HepG2 (cell line): ENCODE data around the gene KLKB1. TPM values are rescaled to one million over a fixed set of nuclear protein-coding genes. Genes with fewer than 3 reads are reported as not detected.

Experiments used
- HOXD1 ChIP-seq: sonication (generic); formaldehyde crosslinking; IDR thresholded peaks from 2 replicates; pipeline ENCODE4 v1.5.0; 2020; ENCODE audit warnings: missing genetic modification reagents
- KAT2B ChIP-seq: fragments of 150-350 bp; IDR thresholded peaks from 2 replicates; pipeline ENCODE4 v1.6.1; 2014; ENCODE audit warnings: low read depth, low read length, borderline replicate concordance
- KDM6A ChIP-seq: IDR thresholded peaks from 2 replicates; pipeline ENCODE4 v1.6.1; 2016; ENCODE audit warnings: low read depth
- KMT2A ChIP-seq: sonication (generic); formaldehyde crosslinking; IDR thresholded peaks from 2 replicates; pipeline ENCODE4 v1.4.0; 2020; ENCODE audit warnings: missing genetic modification reagents
- SOX13 ChIP-seq, 3 experiments: fragments of 450-650 bp in 1 of 3; sonication (generic) in 1 of 3; formaldehyde crosslinking in 1 of 3; IDR thresholded peaks in 2 of 3; conservative IDR thresholded peaks in 1 of 3; 2 replicates each; pipeline versions ENCODE4 v1.5.0 to v1.6.1; 2016 to 2020; ENCODE audit warnings: antibody characterized with exemption in 1 of 3, mild to moderate bottlenecking in 1 of 3, missing compliant biosample characterization in 1 of 3, missing genetic modification reagents in 1 of 3, moderate library complexity in 1 of 3
- TEAD3 ChIP-seq: optimal IDR thresholded peaks from 2 replicates; pipeline ENCODE3; 2016; ENCODE audit warnings: borderline replicate concordance
- ZBTB7B ChIP-seq: sonication (generic); formaldehyde crosslinking; IDR thresholded peaks from 2 replicates; pipeline ENCODE4 v1.4.0; 2020; ENCODE audit warnings: missing genetic modification reagents
- ZC3H13 ChIP-seq: sonication (generic); formaldehyde crosslinking; IDR thresholded peaks from 2 replicates; pipeline ENCODE4 v1.8.1; 2023; ENCODE audit warnings: mild to moderate bottlenecking, missing genetic modification reagents, moderate library complexity
- ZNF17 ChIP-seq: sonication (generic); formaldehyde crosslinking; IDR thresholded peaks from 2 replicates; pipeline ENCODE4 v1.5.0; 2020; ENCODE audit warnings: mild to moderate bottlenecking, missing genetic modification reagents
- ZNF292 ChIP-seq: sonication (generic); formaldehyde crosslinking; IDR thresholded peaks from 2 replicates; pipeline ENCODE4 v1.8.1; 2022; ENCODE audit warnings: mild to moderate bottlenecking, low read depth, missing genetic modification reagents, borderline replicate concordance
- ZNF432 ChIP-seq: sonication (generic); formaldehyde crosslinking; IDR thresholded peaks from 2 replicates; pipeline ENCODE4 v1.5.0; 2020; ENCODE audit warnings: missing genetic modification reagents, mild to moderate bottlenecking, borderline replicate concordance
- ZNF468 ChIP-seq: sonication (generic); formaldehyde crosslinking; IDR thresholded peaks from 2 replicates; pipeline ENCODE4 v1.8.0; 2022; ENCODE audit warnings: mild to moderate bottlenecking, moderate library complexity, missing genetic modification reagents
- ZNF629 ChIP-seq: sonication (generic); formaldehyde crosslinking; conservative IDR thresholded peaks from 2 replicates; pipeline ENCODE4 v1.5.0; 2020; ENCODE audit warnings: missing genetic modification reagents
- ZNF772 ChIP-seq: sonication (generic); formaldehyde crosslinking; IDR thresholded peaks from 2 replicates; pipeline ENCODE4 v1.5.0; 2020; ENCODE audit warnings: mild to moderate bottlenecking, missing genetic modification reagents
- polyA plus RNA-seq, 8 experiments: library from polyadenylated mRNA; depleted of rRNA in 3 of 8; stranded (reverse) in 7 of 8; unstranded in 1 of 8; fragments of >200 nt; fragmentation: Illumina TruSeq in 4 of 8; extraction: Trizol in 4 of 8; gene quantifications; 2 replicates each; pipeline versions ENCODE4 v1.2.1 to v1.2.3, GENCODE V29; 2011 to 2016; ENCODE audit warnings: low read depth in 4 of 8, missing spikeins in 1 of 8, mixed read lengths in 1 of 8; ENCODE audit not compliant: insufficient read depth in 1 of 8
- total RNA-seq, 5 experiments: library from RNA; depleted of rRNA; stranded (reverse); fragments of >200 nt; fragmentation: Illumina TruSeq; extraction: Trizol; gene quantifications; 2 replicates each; pipeline ENCODE4 v1.2.3, GENCODE V29; 2016; ENCODE audit warnings: low read depth in 1 of 5
- TF ChIP-seq, protein P1 (sequence below): sonication (generic); formaldehyde crosslinking; IDR thresholded peaks from 2 replicates; pipeline ENCODE4 v1.5.0; 2020; ENCODE audit warnings: mild to moderate bottlenecking, missing genetic modification reagents
- TF ChIP-seq, protein P2 (sequence below): sonication (generic); formaldehyde crosslinking; IDR thresholded peaks from 2 replicates; pipeline ENCODE4 v1.4.0; 2020; ENCODE audit warnings: missing genetic modification reagents
- TF ChIP-seq, protein P3 (sequence below): sonication (generic); formaldehyde crosslinking; IDR thresholded peaks from 2 replicates; pipeline ENCODE4 v1.4.0; 2020; ENCODE audit warnings: mild to moderate bottlenecking, missing genetic modification reagents
- TF ChIP-seq, protein P4 (sequence below): sonication (generic); formaldehyde crosslinking; IDR thresholded peaks from 2 replicates; pipeline ENCODE4 v1.5.1; 2020; ENCODE audit warnings: mild to moderate bottlenecking, moderate library complexity, missing genetic modification reagents
- TF ChIP-seq, protein P5 (sequence below): IDR thresholded peaks from 2 replicates; pipeline ENCODE4 v1.6.1; 2016; ENCODE audit warnings: missing compliant biosample characterization, missing genetic modification reagents, borderline replicate concordance

Gene KLKB1
- total and polyA plus RNA-seq, 2 of the 13 experiments (the other 11 are each of a cell fraction or from before 2014, with no cell fraction given), result 0.26 to 0.49 TPM

DNA sequence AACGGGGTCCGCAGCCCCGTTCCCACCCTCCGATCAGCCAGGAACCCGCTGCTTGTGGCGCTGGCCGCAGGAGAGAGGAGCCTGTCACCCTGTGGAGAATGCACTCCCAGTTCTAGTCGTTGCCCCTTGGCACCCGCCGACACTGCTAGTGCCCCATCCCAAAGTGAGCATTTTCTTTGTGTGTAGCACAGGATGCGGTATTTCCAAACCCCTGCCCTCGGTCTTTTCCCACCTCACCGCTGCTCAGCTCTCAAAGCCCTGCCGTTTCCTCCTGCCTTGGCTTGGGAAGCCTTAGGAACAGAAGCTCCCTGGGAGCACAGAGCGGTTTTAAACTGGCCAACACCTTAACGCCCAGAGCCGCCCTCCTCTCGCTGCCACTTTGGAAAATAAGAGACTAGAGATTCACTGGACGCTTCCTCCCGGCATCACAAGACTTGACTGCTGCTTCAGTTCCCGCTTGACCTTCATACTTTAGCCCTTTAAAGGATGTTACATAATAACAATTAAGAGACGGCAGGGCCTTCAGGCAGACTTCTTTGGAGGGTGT, 35.2 kb upstream of the KLKB1 start (continued):
- TF ChIP-seq, protein P1, sequence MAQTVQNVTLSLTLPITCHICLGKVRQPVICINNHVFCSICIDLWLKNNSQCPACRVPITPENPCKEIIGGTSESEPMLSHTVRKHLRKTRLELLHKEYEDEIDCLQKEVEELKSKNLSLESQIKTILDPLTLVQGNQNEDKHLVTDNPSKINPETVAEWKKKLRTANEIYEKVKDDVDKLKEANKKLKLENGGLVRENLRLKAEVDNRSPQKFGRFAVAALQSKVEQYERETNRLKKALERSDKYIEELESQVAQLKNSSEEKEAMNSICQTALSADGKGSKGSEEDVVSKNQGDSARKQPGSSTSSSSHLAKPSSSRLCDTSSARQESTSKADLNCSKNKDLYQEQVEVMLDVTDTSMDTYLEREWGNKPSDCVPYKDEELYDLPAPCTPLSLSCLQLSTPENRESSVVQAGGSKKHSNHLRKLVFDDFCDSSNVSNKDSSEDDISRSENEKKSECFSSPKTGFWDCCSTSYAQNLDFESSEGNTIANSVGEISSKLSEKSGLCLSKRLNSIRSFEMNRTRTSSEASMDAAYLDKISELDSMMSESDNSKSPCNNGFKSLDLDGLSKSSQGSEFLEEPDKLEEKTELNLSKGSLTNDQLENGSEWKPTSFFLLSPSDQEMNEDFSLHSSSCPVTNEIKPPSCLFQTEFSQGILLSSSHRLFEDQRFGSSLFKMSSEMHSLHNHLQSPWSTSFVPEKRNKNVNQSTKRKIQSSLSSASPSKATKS (CRISPR knock-in tag), result no peak
- TF ChIP-seq ZBTB7B (no peak), KMT2A (CRISPR knock-in tag) (0 out of 2 replicates have a peak, but pooled peaks have one; percentile 7), ZNF292 (CRISPR knock-in tag) (peak; percentile 57; the same call in 1 of the 2 replicates), ZNF432 (no peak), ZC3H13 (CRISPR knock-in tag) (no peak), ZNF17 (CRISPR knock-in tag) (no peak), ZNF468 (no peak), SOX13 (IDR thresholded peaks at IDR 0.05) (no peak), SOX13 (CRISPR knock-in tag; conservative IDR thresholded peaks at IDR 0.05 in 1 of 2, IDR thresholded peaks at IDR 0.05 in 1 of 2) (no peak), KDM6A (CRISPR knock-in tag) (no peak), HOXD1 (CRISPR knock-in tag) (no peak), ZNF629 (CRISPR knock-in tag) (no peak), KAT2B (no peak), TEAD3 (CRISPR knock-in tag) (no peak), ZNF772 (CRISPR knock-in tag) (no peak)
- TF ChIP-seq, protein P2, sequence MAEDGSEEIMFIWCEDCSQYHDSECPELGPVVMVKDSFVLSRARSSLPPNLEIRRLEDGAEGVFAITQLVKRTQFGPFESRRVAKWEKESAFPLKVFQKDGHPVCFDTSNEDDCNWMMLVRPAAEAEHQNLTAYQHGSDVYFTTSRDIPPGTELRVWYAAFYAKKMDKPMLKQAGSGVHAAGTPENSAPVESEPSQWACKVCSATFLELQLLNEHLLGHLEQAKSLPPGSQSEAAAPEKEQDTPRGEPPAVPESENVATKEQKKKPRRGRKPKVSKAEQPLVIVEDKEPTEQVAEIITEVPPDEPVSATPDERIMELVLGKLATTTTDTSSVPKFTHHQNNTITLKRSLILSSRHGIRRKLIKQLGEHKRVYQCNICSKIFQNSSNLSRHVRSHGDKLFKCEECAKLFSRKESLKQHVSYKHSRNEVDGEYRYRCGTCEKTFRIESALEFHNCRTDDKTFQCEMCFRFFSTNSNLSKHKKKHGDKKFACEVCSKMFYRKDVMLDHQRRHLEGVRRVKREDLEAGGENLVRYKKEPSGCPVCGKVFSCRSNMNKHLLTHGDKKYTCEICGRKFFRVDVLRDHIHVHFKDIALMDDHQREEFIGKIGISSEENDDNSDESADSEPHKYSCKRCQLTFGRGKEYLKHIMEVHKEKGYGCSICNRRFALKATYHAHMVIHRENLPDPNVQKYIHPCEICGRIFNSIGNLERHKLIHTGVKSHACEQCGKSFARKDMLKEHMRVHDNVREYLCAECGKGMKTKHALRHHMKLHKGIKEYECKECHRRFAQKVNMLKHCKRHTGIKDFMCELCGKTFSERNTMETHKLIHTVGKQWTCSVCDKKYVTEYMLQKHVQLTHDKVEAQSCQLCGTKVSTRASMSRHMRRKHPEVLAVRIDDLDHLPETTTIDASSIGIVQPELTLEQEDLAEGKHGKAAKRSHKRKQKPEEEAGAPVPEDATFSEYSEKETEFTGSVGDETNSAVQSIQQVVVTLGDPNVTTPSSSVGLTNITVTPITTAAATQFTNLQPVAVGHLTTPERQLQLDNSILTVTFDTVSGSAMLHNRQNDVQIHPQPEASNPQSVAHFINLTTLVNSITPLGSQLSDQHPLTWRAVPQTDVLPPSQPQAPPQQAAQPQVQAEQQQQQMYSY (CRISPR knock-in tag), result no peak
- TF ChIP-seq, protein P3, sequence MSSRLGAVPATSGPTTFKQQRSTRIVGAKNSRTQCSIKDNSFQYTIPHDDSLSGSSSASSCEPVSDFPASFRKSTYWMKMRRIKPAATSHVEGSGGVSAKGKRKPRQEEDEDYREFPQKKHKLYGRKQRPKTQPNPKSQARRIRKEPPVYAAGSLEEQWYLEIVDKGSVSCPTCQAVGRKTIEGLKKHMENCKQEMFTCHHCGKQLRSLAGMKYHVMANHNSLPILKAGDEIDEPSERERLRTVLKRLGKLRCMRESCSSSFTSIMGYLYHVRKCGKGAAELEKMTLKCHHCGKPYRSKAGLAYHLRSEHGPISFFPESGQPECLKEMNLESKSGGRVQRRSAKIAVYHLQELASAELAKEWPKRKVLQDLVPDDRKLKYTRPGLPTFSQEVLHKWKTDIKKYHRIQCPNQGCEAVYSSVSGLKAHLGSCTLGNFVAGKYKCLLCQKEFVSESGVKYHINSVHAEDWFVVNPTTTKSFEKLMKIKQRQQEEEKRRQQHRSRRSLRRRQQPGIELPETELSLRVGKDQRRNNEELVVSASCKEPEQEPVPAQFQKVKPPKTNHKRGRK (CRISPR knock-in tag), result no peak
- TF ChIP-seq, protein P4, sequence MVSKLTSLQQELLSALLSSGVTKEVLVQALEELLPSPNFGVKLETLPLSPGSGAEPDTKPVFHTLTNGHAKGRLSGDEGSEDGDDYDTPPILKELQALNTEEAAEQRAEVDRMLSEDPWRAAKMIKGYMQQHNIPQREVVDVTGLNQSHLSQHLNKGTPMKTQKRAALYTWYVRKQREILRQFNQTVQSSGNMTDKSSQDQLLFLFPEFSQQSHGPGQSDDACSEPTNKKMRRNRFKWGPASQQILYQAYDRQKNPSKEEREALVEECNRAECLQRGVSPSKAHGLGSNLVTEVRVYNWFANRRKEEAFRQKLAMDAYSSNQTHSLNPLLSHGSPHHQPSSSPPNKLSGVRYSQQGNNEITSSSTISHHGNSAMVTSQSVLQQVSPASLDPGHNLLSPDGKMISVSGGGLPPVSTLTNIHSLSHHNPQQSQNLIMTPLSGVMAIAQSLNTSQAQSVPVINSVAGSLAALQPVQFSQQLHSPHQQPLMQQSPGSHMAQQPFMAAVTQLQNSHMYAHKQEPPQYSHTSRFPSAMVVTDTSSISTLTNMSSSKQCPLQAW (CRISPR knock-in tag), result peak; percentile 33; the same call in 1 of the 2 replicates
- TF ChIP-seq, protein P5, sequence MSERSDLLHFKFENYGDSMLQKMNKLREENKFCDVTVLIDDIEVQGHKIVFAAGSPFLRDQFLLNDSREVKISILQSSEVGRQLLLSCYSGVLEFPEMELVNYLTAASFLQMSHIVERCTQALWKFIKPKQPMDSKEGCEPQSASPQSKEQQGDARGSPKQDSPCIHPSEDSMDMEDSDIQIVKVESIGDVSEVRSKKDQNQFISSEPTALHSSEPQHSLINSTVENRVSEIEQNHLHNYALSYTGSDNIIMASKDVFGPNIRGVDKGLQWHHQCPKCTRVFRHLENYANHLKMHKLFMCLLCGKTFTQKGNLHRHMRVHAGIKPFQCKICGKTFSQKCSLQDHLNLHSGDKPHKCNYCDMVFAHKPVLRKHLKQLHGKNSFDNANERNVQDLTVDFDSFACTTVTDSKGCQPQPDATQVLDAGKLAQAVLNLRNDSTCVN (CRISPR knock-in tag), result no peak
